ENCODE data around the gene ART3.

- no peak for TF ChIP-seq CTCF (conservative IDR thresholded peaks at IDR 0.05)
- no peak for TF ChIP-seq EZH2 (IDR thresholded peaks at IDR 0.05; ENCODE audit: low read depth)
These were observed 43.0 kb downstream of the ART3 start for GRCh38 chr4:76117536-76117935.
